ENCODE results near the gene FAM120A. TPM values are rescaled to one million over a fixed set of nuclear protein-coding genes. Genes with fewer than 3 reads are reported as not detected.

The FAM120A gene

Small RNA genes lying within 50 kb of the gene (small RNA-seq; reads per million reads assigned to genes)
- not detected for gene RF00019

Data from skeletal muscle satellite cell (primary cell).